Activated T-cell treated with anti-CD3 and anti-CD28 coated beads, Interleukin-2, amount 50 U/mL, for 48 hours (primary cell): ENCODE results near the gene LYRM2.

Experiments used
- DNase-seq, 2 experiments: peaks; one replicate each; pipeline ENCODE4 v3.0.0-alpha.2; 2020

LYRM2 gene, protein sequence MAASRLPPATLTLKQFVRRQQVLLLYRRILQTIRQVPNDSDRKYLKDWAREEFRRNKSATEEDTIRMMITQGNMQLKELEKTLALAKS

DNA sequence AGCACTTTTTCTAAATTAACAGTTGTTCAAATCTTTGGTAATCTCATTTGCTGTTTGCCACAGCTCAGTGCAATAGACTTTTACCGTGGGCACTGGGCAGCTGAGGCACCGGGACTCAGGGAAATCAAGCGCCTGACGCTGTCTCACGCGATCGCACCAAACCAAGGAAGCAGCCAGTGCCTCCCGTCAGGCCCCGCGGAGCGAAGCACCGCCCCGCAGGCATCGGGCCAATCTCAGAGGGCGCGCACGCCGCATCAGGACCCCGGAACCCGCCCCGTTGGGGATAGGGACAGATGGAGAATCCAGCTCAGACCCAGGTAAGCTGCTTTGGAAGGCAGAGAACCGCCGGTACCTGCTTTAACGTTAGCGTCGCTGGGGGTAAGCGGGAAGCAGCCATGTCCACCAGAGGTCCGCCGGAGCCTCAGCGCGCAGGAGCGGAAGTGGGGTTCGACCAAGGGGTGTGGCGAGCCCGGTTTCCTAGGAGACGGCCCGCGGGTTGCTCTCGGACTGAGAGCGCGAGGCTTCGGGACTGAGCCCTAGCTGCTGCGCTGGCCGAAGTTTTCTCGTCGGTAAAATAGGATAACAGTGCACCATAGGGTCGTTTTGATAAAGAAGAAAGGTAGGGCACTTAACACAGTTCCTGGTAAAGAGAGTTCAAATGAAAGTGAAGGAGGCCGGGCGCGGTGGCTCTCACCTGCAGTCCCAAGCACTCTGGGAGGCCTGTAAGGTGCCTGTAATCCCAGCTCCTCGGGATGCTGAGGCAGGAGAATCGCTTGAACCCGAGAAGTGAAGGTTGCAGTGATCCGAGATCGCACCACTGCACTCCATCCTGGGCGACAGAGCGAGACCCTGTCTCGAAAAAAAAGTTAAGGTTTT, at the start of gene LYRM2:
Gene LYRM2, minus strand, starts transcription at position 428 of the 876 bp plus-strand sequence. Its CDS starts 31 bp downstream, at position 397.
- peak; percentile 95 to 96 for DNase-seq

DNA sequence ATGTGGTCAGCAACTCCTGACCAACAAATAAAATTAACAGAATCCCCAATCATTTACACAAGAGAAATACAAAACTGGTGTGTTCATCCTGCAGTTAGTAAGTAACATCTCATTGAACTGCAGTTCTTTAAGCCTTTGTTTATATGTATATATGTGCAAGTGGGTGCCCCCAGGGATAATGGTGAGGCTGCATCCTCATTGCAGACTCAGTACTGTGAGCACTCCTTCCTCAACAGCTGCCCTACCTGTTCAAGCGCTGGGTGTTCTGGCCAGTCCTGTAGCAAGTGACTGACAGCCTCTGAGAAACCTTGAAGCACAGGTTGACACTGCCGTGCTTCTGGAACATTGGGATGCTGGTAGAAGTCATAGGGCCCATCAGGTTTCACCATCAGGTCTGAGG, 49.8 kb upstream of the LYRM2 start:
- DNase-seq, result no peak

DNA sequence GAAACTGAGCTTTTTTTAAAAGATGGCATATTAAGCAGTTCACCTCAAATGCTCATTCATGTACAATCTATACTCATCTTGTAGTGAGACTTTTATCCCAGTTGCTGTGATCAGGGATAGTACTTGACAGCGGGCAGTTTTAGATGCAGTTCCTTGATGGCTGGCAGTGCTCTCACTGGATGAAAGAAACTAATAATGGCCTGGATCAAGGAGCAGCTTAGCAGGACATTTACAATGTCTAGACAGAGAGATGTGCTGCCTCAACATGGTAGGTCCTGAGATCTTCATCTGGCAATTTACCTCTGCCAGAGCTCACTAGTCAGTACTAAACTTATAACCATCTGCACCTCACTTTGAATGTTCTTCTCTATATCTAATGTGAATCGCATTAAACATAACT, 46.8 kb upstream of the LYRM2 start:
- no peak for DNase-seq

DNA sequence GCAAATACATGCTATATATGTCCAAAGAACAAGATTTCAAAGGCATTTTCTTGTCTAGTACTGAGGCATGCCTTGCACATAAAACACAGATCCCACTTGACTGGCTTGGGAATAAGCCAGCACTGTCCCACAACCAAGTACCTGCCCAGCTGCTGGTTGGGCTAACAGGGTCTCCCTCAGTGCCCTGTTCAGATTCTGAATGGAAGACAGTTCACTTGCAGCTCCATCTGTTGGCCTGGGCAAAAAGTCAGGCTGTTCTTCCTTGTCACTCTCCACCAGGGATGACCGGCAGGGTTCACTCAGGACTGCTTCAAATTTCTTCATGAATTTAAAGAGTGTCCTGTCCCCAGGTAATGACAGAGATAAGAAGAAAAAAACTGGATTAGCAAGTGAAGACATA, 44.4 kb upstream of the LYRM2 start:
- DNase-seq, result no peak

DNA sequence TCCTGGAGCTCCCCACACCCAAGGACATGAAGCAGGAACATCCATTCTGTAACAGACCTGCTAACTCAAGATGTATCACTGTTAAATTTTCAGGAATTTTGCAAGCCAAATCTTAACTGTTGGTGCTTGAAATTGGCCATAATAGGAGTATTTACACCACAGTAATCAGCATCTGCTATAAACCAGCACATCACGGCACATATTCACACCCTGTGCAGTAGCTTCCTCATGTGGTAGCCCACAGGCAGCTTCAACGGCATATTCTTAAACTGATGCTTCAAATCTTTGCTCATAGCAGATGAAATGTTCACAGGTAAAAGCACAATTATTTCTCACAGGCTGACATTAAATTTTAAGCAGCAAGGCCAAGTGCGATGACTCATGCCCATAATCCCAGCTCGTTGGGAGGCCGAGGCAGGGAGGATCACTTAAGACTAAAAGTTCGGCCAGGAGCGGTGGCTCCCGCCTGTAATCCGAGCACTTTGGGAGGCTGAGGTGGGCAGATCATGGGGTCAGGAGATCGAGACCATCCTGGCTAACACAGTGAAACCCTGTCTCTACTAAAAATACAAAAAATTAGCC, 43.5 kb upstream of the LYRM2 start:
- no peak for DNase-seq

DNA sequence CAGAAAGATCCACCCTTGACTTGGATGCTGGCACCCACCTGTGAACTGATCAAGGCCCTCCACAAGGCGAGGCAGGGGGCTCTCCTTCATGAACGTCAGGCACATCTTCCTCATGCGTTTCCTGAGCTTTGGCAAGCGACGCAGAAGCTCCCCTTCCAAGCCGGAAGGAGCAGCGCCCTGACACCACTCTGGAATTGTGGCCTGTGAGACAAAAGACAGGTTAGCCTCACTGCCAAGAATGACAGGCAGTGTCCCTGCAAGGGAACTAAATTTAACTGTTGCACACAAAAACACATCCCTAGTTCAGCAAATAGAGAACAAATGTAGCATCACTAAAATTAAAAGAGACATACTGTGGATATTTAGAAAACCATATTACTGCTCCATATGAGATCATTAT, 42.0 kb upstream of the LYRM2 start:
- DNase-seq, result no peak

DNA sequence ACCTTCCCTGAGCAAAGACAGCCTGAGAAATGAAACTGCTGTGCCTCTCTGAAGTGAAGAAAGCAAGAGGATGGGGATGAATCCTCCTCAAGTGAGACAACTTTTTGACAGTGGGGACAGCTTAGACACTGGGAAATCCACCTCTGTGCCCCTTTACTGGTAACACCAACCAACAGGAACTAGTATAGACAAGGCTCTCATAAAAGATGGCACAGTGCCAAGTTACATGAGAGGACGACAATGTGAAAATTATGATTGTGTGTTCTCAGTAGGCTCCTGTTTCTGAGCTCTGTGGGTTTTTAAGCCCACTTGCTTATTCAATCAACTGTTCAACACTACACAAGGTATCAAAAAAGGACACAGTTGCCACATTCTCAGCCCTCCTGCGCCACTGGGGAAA, 41.6 kb upstream of the LYRM2 start:
- DNase-seq, result no peak

DNA sequence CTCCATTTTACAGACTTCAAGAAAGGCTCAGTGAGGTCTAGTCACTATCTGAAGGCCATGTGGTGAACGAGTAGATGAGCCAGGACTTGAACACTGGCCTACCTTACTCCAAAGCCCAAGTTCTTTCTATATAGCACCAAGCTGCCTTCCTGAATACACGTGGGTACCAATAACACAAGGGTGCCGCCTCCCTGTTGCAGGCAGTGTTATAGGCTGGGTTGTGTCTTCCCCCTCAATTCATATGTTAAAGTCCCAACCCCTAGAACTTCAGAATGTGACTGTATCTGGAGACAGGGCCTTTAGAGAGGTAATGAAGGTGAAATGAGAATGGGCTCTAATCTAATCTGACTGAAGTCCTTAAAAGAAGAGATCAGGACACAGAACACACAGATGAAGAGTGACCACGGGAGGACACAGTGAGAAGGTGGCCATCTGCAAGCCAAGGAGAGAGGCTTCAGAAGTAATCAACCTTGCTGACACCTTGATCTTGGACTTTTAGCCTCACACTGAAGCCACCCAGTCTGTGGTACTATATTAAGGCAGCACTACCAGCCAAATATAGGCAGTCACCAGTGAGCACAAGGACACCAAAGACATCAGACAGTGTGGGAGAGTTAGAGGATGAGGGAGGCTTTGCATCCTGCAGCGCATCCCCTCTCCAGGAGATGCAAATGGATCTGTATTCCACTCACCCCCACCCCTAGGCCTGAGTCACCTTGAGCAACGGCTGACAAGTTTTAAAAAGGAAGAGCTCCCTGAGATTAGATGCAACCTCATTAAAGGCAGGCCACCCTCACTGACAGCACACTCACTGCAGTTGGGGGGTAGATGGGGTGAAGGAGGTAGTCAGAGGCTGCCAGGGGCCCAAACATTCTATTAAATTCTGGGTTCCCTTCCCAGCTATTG, 40.9 kb upstream of the LYRM2 start:
- no peak for DNase-seq

DNA sequence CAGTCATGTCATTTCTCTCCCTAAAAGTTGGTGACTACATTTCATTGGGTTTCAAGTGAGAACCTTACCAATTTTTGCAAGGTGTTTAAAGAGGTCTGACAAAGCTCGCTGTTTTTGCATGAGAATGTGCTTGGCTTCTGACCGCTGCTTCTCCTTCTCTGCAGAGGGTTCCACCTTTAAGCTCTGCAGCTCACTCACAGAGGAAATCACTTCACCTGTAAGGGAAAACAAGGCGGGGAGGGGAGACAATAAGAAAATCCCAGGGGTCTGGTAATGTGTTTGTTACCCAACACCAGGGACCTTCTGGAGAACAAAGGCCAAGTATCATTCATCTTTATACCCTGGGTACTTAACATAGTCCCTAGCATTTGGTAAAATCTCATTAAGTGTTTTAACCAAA, 40.0 kb upstream of the LYRM2 start:
- no peak for DNase-seq

DNA sequence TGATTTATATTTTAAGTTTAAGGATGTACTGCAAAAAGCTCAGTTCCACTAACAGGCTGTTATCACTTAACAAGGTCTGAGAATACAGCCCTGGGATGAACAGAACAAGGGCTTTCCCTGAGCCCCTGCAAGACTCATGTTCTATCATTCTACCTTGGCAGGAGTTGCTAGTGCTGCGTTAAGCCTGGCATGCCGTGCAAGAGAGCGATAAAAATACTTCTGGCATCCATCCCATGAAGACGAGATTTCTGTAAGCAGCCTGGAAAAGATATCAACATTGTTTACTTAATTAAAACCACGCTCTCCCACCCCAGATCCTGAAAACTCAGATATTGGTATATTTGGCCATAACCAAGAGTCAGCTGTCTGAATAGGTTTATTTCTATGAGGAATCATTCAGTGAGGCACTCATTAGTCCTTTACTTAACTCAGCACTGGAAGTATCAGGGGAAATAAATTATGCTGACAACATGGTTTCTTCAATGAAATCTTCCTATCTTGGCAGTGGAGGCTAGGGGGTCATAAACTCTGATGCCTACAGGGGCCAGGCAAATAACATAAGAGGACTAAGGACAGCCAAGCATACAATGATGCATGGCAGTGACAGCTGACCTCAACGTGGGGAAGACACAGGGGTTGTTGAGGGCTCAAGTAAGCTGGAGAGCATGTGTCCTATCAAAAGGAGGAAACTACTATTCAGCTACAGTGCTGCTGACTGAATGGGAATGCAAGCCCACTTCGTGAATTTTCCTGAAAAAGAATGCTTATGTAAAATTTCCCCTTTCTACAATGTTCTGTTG, 37.6 kb upstream of the LYRM2 start:
- DNase-seq, result no peak

DNA sequence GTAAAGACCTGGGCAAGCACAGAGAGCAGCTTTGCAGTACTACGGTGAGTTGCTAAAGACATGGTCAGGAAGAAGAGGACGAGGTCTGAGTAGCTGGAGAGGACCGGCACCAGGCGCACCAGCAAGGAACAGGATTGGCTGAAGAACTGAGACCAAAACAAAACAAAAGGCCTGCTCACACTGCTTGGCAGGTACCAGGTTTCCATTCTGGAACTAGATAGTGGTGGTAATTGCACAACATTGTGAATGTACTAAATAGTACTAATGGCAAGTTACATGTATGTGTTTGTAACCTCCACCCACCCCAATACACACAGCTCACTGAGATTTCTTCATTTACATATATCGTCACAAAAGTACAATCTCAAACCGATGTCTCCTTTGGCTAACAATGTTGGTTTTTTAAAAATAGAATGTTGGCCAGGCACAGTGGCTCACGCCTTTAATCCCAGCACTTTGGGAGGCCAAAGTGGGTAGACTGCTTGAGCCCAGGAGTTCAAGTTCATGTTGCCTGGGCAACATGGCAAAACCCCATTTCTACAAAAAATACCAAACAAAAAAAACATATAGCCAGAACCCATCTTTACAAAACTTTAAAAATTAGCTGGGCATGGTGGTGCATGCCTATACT, 32.5 kb upstream of the LYRM2 start:
- DNase-seq, result no peak

DNA sequence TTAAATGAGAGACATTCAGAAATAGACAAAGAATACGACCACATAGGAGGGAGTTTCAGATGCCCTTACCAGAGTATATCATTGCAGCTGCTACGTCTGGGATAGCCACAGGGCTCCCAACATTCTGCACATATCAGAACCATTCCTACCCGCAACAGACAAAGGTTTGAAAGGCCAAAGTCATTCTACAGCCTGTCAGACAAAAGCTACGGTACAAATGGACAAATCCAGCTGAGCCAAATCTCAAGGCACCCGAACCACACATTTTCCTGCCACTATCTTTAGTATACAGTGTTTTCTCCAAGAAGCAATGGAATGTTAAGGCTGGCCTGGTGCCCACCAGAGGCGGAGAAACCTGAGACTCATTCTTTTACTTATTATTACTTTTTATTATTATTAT, 30.5 kb upstream of the LYRM2 start:
- DNase-seq, result no peak

DNA sequence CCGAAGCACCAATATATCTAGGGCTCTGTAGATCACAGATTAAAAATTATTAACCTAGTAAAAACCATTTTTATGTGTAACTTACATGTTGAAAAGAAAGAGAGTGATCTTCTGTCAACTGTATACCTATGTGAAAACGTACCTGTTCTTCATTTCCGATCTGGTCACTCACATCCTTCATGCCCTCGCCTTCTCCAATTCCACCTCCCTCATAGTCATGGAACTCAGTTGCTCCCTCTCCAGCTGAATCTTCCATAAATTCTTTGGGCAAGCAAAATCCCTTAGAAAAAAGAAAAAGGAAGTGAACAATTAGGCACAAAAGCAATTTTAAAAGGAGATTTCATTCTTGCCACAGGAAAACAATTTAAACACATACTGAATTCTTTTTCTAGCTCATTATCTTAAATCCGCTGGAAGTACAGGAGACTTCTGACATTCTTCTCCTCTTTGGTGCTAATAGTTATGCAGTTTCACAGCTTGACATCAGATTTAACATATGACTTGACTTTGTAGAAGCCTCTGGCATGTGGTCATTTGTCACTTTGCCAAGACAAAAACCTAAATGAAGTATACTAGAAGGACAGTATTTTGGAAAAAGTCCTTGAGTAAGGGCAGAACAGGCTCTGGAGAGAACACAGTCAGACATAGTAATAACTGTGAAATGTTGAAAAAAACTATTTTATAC, 29.5 kb upstream of the LYRM2 start:
- no peak for DNase-seq

DNA sequence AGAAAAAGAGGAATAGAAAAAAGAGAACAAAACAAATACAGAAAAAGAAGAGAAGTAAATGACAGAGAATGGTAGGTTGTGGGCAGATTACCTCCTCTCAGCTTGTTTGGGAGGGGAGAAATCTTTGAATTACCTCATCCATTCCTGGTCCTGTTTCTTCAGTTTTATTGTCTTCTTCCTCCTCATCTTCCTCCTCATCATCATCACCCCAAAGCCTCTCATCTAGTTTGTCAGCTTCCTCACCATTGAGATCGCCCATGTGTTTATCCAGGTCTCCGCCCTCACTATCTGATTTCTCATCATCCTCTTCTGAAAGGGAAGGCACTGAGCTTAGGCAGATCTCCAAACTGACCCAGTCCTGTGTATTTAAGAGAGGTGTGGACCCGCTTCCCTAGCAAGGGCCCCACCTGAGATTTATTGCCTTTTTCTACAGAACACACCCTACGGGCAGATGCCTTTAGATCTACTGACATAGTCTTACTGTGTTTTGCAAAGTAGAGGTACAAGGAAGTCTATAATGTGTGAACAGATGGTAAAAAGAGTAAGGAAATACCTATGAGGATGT, 24.2 kb upstream of the LYRM2 start:
- DNase-seq, result no peak

DNA sequence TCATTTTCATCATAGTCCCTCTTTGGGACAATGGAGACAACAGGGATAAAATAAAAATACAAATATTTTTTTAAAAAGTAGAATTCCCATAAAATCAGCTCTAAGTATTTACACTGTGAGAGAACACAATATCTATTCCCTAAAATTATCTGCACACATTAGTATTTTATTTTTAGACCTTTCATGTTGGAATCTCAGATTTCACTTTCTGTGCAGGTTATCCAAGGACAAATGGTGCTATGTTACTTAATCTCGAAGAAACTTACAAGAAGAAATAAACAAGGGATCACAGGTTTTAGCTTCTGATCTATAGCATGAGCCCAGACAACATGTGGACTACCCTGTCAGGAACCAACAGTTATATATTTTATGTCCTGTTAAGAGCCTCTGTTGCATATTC, 23.0 kb upstream of the LYRM2 start:
- DNase-seq, result no peak

DNA sequence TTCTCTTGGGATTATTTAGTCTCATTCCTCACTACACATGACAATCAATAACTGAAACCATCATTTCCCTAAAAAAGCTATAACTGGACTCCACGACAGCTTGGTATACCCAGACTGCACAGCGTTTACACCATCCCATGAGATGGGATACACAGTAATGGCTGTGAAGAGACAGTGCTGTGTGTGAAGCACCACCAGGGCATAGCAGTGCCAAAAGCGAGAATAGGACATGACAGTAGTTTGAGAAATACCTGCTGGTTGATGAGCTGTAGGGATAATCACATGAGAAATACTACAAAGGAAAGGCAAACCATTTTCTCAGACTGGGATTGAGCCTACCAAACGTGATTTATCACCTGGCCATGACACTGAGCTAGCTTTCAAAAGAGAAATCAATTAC, 22.4 kb upstream of the LYRM2 start:
- no peak for DNase-seq

DNA sequence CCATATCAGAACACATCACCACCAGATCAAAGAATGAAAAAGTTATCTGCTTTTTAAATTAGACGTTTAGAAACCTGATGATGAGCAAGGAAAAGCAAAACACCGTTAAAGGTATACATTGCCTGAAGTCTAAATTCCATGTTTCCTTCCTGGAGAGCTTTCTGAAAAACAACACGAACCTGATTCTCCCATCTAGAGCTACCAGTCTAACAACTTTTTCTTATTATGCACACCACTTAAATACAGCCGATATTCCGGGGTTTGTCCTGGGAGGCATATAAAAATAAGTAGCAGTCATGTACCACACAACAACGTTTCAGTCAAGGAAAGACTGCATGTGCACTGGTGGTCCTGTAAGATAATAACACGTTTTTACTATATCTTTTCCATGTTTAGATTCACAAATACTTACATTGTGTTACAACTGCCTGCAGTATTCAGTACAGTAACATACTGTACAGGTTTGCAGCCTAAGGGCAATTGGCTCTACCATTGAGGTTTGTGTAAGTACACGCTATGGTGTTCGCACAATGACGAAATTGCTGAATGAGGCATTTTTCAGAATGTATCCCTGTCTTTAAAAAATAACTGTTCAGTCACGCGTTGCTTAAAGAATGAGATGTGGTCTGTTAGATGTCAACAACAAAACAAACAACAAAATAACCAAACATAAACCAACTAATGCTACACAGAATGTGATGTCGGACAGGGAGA, 19.1 kb upstream of the LYRM2 start:
- no peak for DNase-seq

DNA sequence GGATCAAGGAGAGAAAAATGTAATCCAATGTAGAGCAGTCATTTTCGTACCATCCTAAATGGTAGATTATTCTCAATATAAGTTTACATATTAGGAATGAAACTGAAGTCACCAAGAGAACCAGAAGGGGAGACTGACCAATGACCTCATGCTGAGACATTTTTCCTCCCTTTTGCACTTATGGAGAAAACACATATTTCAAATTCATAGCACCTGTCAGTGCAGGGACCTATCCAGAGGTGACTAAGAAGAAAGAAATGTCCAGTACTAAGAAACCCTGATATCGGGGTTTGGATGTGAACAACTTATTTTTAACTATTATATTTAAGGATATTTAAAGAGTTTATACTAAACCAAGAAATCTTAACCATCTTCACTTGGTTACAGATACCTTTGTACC, 16.6 kb upstream of the LYRM2 start:
- DNase-seq, result no peak

DNA sequence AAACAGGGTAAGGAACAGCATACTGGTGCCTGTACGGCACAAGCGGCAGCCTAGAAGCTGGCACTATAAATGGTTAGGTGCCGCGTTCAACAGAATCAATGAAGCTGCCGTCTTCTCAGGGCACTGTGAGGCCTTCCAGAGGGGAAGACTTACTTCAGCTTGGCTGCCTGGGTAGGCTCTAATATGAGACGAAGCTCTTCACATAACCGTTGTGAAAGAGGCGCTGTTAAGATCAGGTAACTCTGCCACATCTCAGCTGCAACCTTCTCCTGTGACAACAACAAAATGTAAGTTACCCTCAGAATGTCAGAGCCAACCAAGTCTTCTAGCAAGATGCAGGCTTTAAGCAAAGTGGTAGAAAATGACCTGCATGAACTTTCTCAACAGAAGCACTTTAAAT, 12.0 kb upstream of the LYRM2 start:
- DNase-seq, result no peak

DNA sequence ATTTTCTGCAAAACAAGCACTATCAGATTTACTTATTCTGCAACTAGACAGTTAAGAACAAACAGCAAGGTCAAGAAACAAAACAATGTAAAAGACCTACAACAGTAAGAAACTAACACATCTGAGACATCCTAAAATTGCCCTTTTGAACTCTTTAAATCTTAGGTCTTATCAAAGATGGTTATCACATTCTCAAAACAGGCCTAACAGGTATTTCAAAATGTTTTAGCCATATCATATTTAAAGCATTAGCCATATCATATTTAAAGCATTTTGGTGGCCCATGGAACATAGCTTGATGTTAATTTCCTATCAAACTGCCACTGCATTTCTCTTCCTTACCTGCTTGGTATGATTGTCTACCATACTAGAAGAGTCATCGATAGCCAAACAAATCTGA, 11.1 kb upstream of the LYRM2 start:
- no peak for DNase-seq
